Stimulated activated CD4-positive, alpha-beta T cell treated with anti-CD3 and anti-CD28 coated beads, TNF-alpha, amount 100 ng/mL, for 48 hours (primary cell): ENCODE measurements around the gene YEATS4.

Experiments
- DNase-seq, 3 donors: peaks; one replicate each; pipeline ENCODE4 v3.0.0-alpha.2; 2020; ENCODE audit warnings: low read depth in 3 of 3

Gene YEATS4

GRCh38 chr12:69433653-69434052, 74.1 kb downstream of the YEATS4 start:
- no peak for DNase-seq

- DNase-seq = no peak
Observed at GRCh38 chr12:69435644-69436043, 76.1 kb downstream of the YEATS4 start.

DNA sequence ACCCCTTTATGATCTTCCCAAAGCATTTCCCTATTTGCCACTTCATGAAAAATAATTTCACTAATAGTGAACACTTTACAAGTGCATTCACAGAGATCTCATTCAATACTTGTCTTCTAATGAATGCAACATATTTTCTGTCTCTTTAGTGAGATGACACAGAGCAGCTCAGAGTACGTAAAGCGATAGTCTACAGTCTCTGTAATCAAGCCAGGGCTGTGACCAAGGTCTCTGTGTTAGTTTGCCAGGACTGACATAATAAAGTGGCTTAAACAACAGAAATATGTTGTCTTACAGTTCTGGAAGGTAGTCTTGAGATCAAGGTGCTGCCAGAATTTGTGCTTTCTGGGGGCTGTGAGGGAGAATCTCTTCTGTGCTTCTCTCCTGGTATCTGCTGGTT, 77.5 kb downstream of the YEATS4 start:
- no peak for DNase-seq

DNA sequence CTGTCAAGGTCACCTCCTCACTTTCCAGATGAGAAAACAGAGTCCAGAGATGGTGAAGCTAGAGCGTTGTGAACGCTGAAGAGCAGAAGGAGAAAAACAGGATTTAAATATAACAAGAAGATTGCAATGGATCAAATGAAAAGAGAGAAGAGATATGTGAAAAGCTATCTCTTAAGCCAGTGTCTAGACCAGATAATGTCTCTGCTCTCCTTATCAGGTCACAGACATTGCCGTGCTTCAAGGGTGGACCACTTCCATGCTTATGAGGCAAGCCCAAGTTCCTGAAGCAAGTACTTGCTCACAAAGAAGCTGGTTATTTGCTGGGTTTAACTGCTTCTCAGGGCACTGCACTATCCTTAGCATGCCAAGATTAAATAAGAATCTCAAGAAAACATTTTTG, 79.0 kb downstream of the YEATS4 start:
- DNase-seq = no peak

DNA sequence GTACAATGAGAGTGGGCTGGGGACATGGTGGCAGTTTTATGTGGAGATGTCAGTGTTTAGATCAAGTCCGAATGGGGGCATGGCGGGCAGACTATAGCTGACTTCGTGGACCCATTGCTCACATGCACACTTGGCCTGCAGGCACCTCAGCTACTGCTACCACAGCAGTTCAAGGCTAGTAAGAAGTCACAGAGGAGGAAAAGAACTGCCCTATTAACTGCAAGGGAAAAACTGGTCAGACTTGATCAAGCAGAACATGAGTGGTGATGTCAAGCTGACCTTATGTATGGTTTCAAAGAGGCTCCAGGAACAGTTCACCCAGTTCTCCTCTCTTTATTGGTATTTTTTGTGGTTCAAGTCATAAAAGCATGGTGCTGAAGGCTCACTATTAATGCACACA, 80.5 kb downstream of the YEATS4 start:
- no peak for DNase-seq
